ENCODE measurements around the gene MX1. TPM values are rescaled to one million over a fixed set of nuclear protein-coding genes. Genes with fewer than 3 reads are reported as not detected.

Gene MX1
- total RNA-seq, 1 experiment from 2014 or later, result 2.0 TPM

GRCh38 chr21:41458121-41458520 lies 32.1 kb downstream of the MX1 start:
- ChIA-PET CTCF (no interaction called here), POLR2A (no interaction called here), RAD21 (ENCODE audit: low non-redundant PET in 1 of 2, low total read pairs in 2 of 2, uncharacterized antibody in 2 of 2, unreplicated experiment in 2 of 2) (no interaction called here)
- Histone ChIP-seq H3K27me3 (ENCODE audit: insufficient read depth, low read length) (no peaks in the 10 kb centered on the region), H3K4me1 (ENCODE audit: control insufficient read depth in 1 of 2, insufficient read depth in 2 of 2, low read length in 2 of 2) (no peaks in the 10 kb centered on the region), H3K4me2 (ENCODE audit: low read length) (no peak overlapping the region), H3K79me2 (ENCODE audit: insufficient read depth, low read length) (no peaks in the 10 kb centered on the region), H3K27ac (ENCODE audit: low read depth, low read length) (no peak overlapping the region), H3K36me3 (ENCODE audit: control insufficient read depth in 1 of 2, insufficient read depth in 2 of 2, low read length in 2 of 2) (no peaks in the 10 kb centered on the region), H2AFZ (ENCODE audit: low read depth, low read length, poor library complexity, severe bottlenecking) (no peak overlapping the region), H4K20me1 (ENCODE audit: insufficient read depth) (no peaks in the 10 kb centered on the region), H3K9me2 (ENCODE audit: insufficient read depth) (no peaks in the 10 kb centered on the region), H3K4me3 (replicated peaks in 1 of 2; ENCODE audit: low read depth in 1 of 2, low read length in 2 of 2) (no peak overlapping the region), H3K9ac (ENCODE audit: low read length) (no peak overlapping the region), H3K9me3 (ENCODE audit: control insufficient read depth in 1 of 2, insufficient read depth in 1 of 2, low read depth in 1 of 2, low read length in 2 of 2) (no peaks in the 10 kb centered on the region)
- BruUV-seq (replicated peaks), result no TSS peak
- no peak for ATAC-seq
- no peak for DNase-seq (ENCODE audit: low read depth, low spot score)
- no peak for TF ChIP-seq CEBPB (IDR thresholded peaks at IDR 0.05; ENCODE audit: low read depth)
- no peak for TF ChIP-seq SP1 (IDR thresholded peaks at IDR 0.05; ENCODE audit: low read depth)
- no peak for TF ChIP-seq RAD21 (IDR thresholded peaks at IDR 0.05; ENCODE audit: low read depth)
- TF ChIP-seq EGR1 (IDR thresholded peaks at IDR 0.05; ENCODE audit: low read depth), result no peak
- TF ChIP-seq FOSL1 (IDR thresholded peaks at IDR 0.05; ENCODE audit: low read depth), result no peak
- no peak for TF ChIP-seq POLR2A (IDR thresholded peaks at IDR 0.05; ENCODE audit: borderline replicate concordance, extremely low read depth, insufficient read depth, insufficient read length)
- no peak for TF ChIP-seq SRF (IDR thresholded peaks at IDR 0.05; ENCODE audit: low read depth)
- no peak for TF ChIP-seq REST (IDR thresholded peaks at IDR 0.05; ENCODE audit: low read depth)
- TF ChIP-seq MAX (IDR thresholded peaks at IDR 0.05), result no peak
- TF ChIP-seq EZH2phosphoT487 (IDR thresholded peaks at IDR 0.05; ENCODE audit: borderline replicate concordance), result no peak
- no peak for TF ChIP-seq ZNF274 (IDR thresholded peaks at IDR 0.05; ENCODE audit: low read depth, low read length)
- TF ChIP-seq CTCF (IDR thresholded peaks at IDR 0.05 in 2 of 3, conservative IDR thresholded peaks at IDR 0.05 in 1 of 3; ENCODE audit: borderline replicate concordance in 1 of 3, insufficient read depth in 1 of 3, low read depth in 2 of 3, low read length in 2 of 3), result no peak
- intact Hi-C loops (cut with micrococcal nuclease), result no loop called here
